Small intestine (tissue), 7 donors: ENCODE results near the gene ABL2. TPM values are rescaled to one million over a fixed set of nuclear protein-coding genes. Genes with fewer than 3 reads are reported as not detected.

Experiments
- DNase-seq, 2 donors: peaks; one replicate each; pipeline versions ENCODE4 v3.0.0 to v3.0.0-alpha.2; 2013
- FAIRE-seq: peaks from 2 replicates; lab custom pipeline; 2012; peaks lifted over from hg19 to GRCh38; lab: Jason Lieb, UNC
- H3K27ac ChIP-seq, 3 donors: one replicate each; pipeline ENCODE4 v1.5.1; 2013; ENCODE audit warnings: low read length in 2 of 3, mild to moderate bottlenecking in 2 of 3, control low read depth in 1 of 3, inconsistent platforms in 1 of 3, low read depth in 1 of 3, moderate library complexity in 1 of 3
- H3K27me3 ChIP-seq, 3 donors: one replicate each; pipeline ENCODE4 v1.6.1; 2013; ENCODE audit warnings: low read length in 3 of 3, inconsistent platforms in 1 of 3; ENCODE audit not compliant: control insufficient read depth in 3 of 3, insufficient read depth in 3 of 3
- H3K36me3 ChIP-seq, 3 donors: one replicate each; pipeline ENCODE4 v1.6.1; 2013; ENCODE audit warnings: low read length in 3 of 3, inconsistent platforms in 1 of 3, low read depth in 1 of 3, mild to moderate bottlenecking in 1 of 3, moderate library complexity in 1 of 3; ENCODE audit not compliant: control insufficient read depth in 3 of 3, insufficient read depth in 2 of 3
- H3K4me1 ChIP-seq, 3 donors: one replicate each; pipeline ENCODE4 v1.6.1; 2013; ENCODE audit warnings: low read length in 2 of 3, inconsistent platforms in 1 of 3, low read depth in 1 of 3, mild to moderate bottlenecking in 1 of 3, moderate library complexity in 1 of 3; ENCODE audit not compliant: control insufficient read depth in 3 of 3, insufficient read depth in 2 of 3
- H3K4me3 ChIP-seq, 3 donors: one replicate each; pipeline ENCODE4 v1.5.1; 2013; ENCODE audit warnings: low read length in 3 of 3, control low read depth in 1 of 3, inconsistent platforms in 1 of 3, low read depth in 1 of 3, mild to moderate bottlenecking in 1 of 3, moderate library complexity in 1 of 3
- H3K9me3 ChIP-seq, 2 donors: one replicate each; pipeline ENCODE4 v1.6.1; 2013; ENCODE audit warnings: low read depth in 1 of 2, low read length in 1 of 2; ENCODE audit not compliant: control insufficient read depth in 2 of 2, insufficient read depth in 1 of 2
- WGBS, 3 donors: extraction: QIAGEN DNeasy Blood & Tissue Kit; methylation state at CpG; one replicate each; pipeline ENCODE4 v1.1.7; 2013; 5-methylcytosine and 5-hydroxymethylcytosine counted together
- polyA plus RNA-seq, 4 donors: library from polyadenylated mRNA; stranded (reverse) in 3 of 4; unstranded in 1 of 4; fragments of 200-250 nt in 3 of 4; fragments of 120-200 nt in 1 of 4; gene quantifications; one replicate each; pipeline versions ENCODE4 v1.2.1 to v1.2.3, GENCODE V29; 2013
- donor health status: healthy with polysubstance abuse.
- donor health status: control.
- donor health status: control.
- donor health status: Bipolar disorder and iron deficiency.
- donor health status: healthy.

Gene ABL2
- polyA plus RNA-seq, 4 donors: 1.6 to 8.1 (median 3.0) TPM

GRCh38 chr1:179090923-179091322, 138.6 kb downstream of the ABL2 start:
- Histone ChIP-seq H3K36me3 (peaks cover 12 to 83% (median 21%) of the 10 kb centered on the region in 3 donors), H3K4me1 (no peaks in the 10 kb centered on the region), H3K9me3 (no peaks in the 10 kb centered on the region), H3K27ac (no peak overlapping the region), H3K27me3 (no peaks in the 10 kb centered on the region), H3K4me3 (no peak overlapping the region)
- DNase-seq: no peak
- no peak for FAIRE-seq
- 88 to 95% (median 89%) methylated on average over 4 of the region's 4 CpGs for WGBS, 3 donors

- whole genome bisulfite sequencing, 3 donors: 85 to 88% (median 85%) methylated on average over 8 of the region's 8 CpGs
- Histone ChIP-seq H3K36me3 (peaks cover 8 to 83% (median 21%) of the 10 kb centered on the region in 3 donors), H3K4me1 (no peaks in the 10 kb centered on the region), H3K27ac (no peak overlapping the region), H3K27me3 (no peaks in the 10 kb centered on the region), H3K9me3 (no peaks in the 10 kb centered on the region), H3K4me3 (no peak overlapping the region)
- no peak for DNase-seq
- FAIRE-seq: no peak
Observed at GRCh38 chr1:179090522-179090921, 139.0 kb downstream of the ABL2 start.

- FAIRE-seq: no peak
- DNase-seq: no peak
- no peaks in the 10 kb centered on the region for H3K27me3 ChIP-seq
Observed at GRCh38 chr1:179089827-179090482, 139.5 kb downstream of the ABL2 start.

GRCh38 chr1:179087665-179088064, 141.8 kb downstream of the ABL2 start:
- WGBS, 3 donors: 75 to 89% (median 84%) methylated on average over 11 of the region's 11 CpGs
- FAIRE-seq: no peak
- H3K36me3 ChIP-seq: peaks cover 0 to 69% (median 5%) of the 10 kb centered on the region in 3 donors
- H3K9me3 ChIP-seq: no peaks in the 10 kb centered on the region
- H3K27ac ChIP-seq: no peak overlapping the region
- no peaks in the 10 kb centered on the region for H3K27me3 ChIP-seq
- H3K4me1 ChIP-seq: peaks cover 0 to 12% (median 2%) of the 10 kb centered on the region in 3 donors
- H3K4me3 ChIP-seq: no peak overlapping the region
- peak in 1 of 2 donors; percentile 12 for DNase-seq

More at GRCh38 chr1:179089827-179090482, 139.5 kb downstream of the ABL2 start:
- Histone ChIP-seq H3K4me3 (no peak overlapping the region), H3K36me3 (peaks cover 8 to 82% (median 18%) of the 10 kb centered on the region in 3 donors), H3K9me3 (no peaks in the 10 kb centered on the region), H3K4me1 (no peaks in the 10 kb centered on the region), H3K27ac (no peak overlapping the region)
- 81% methylated on average over 14 to 16 of the region's 16 CpGs for WGBS, 3 donors

GRCh38 chr1:179083533-179083932, 145.9 kb downstream of the ABL2 start:
- no peak for FAIRE-seq
- Histone ChIP-seq H3K4me1 (peaks cover 0 to 12% (median 2%) of the 10 kb centered on the region in 3 donors), H3K9me3 (no peaks in the 10 kb centered on the region), H3K36me3 (peaks cover 0 to 33% (median 1%) of the 10 kb centered on the region in 3 donors), H3K27me3 (no peaks in the 10 kb centered on the region), H3K27ac (peak overlapping the region in 2 of 3 donors; percentile 41 to 77), H3K4me3 (no peak overlapping the region)
- WGBS, 3 donors: 29 to 77% (median 33%) methylated on average over 6 to 8 of the region's 8 CpGs
- peak; percentile 27 to 87 for DNase-seq

GRCh38 chr1:179082999-179083335, 146.5 kb downstream of the ABL2 start:
- Histone ChIP-seq H3K4me1 (peaks cover 0 to 12% (median 2%) of the 10 kb centered on the region in 3 donors), H3K27ac (peak overlapping the region in 2 of 3 donors; percentile 92 to 94), H3K27me3 (no peaks in the 10 kb centered on the region), H3K36me3 (peaks cover 0 to 31% (median 0%) of the 10 kb centered on the region in 3 donors), H3K4me3 (peak overlapping the region; percentile 69 to 94 (median 92)), H3K9me3 (no peaks in the 10 kb centered on the region)
- WGBS, 3 donors: 2 to 6% (median 5%) methylated on average over 3 of the region's 3 CpGs
- FAIRE-seq (no peak), DNase-seq (no peak)

DNA sequence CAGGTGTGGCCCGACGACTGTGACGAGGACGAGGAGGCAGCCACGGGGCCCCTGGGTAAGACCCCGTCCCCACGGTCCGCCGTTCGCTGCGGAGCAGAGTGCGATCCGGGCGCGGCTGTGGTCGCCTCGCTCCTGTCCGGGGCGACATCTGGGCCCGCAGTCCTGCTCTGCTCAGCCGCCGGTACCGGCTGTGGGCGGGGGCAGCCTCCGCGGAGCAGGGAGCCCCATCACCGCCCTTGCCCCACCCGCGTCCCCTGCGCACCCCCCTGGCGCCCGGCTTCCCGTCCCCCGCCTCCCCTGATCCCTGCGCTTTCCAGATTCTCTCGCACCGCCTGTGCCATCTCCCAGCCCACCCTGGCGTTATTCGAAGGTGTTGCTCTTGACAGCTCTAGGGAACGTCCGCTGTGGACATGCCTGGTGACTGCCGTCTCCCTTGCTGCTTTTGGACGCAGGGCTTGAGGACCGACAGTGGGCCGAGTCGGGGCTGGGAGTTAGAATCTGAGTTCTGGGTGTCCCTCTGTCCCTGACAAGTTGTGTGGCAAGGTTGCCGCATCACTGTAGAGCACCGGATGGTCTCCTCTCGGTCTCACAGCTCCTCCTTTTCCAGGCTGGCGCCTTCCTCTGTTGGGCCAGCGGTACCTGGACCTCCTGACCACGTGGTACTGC, 147.0 kb downstream of the ABL2 start:
- no peak for FAIRE-seq
- H3K4me1 ChIP-seq: peaks cover 0 to 12% (median 2%) of the 10 kb centered on the region in 3 donors

DNA sequence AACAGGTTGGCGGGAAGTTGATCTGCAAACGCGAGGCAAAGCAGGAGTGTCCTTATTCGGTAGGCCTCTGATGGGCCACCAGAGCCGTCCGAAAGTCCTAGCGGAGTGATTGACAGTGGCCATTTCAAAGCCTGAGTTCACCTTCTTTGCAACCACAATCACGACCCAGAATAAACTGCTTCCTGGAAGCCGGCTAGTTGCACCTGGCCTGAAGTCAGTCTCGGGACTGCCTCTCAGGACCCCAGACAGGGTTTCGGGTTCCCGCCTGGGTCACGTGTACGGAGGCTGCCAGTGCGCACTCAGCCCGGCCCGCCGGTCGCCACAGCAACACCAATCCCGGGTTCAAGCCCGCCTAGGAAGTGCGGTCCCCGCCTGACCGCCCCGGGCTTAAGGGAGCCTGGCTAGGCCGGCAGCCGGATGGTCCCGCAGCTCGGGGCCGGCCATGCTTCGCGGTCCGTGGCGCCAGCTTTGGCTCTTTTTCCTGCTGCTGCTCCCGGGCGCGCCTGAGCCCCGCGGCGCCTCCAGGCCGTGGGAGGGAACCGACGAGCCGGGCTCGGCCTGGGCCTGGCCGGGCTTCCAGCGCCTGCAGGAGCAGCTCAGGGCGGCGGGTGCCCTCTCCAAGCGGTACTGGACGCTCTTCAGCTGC, 147.7 kb downstream of the ABL2 start, which contains the start of gene TOR3A:
TSS of gene TOR3A (plus strand) at position 384 of the 646 bp plus-strand sequence. CDS start at position 443, 59 bp downstream.
- DNase-seq (peak; percentile 91 to 93), FAIRE-seq (no peak)
- WGBS, 3 donors: 0 to 1% (median 0%) methylated on average over 36 to 51 of the region's 51 CpGs
- Histone ChIP-seq H3K36me3 (peaks cover 0 to 24% (median 0%) of the 10 kb centered on the region in 3 donors), H3K4me3 (peak within 1 kb of the TSS; percentile 69 to 94 (median 92)), H3K27ac (peak within 1 kb of the TSS; percentile 75 to 94 (median 92)), H3K27me3 (no peaks in the 10 kb centered on the region), H3K9me3 (no peaks in the 10 kb centered on the region), H3K4me1 (peaks cover 0 to 12% (median 2%) of the 10 kb centered on the region in 3 donors)

More for the DNA sequence above, 147.0 kb downstream of the ABL2 start:
- DNase-seq: peak; percentile 32 to 63
- peak overlapping the region; percentile 75 to 94 (median 92) for H3K27ac ChIP-seq
- H3K27me3 ChIP-seq: no peaks in the 10 kb centered on the region
- no peaks in the 10 kb centered on the region for H3K9me3 ChIP-seq
- WGBS, 3 donors: 0 to 1% (median 1%) methylated on average over 33 to 52 of the region's 52 CpGs
- peaks cover 0 to 26% (median 0%) of the 10 kb centered on the region in 3 donors for H3K36me3 ChIP-seq
- peak overlapping the region; percentile 69 to 94 (median 92) for H3K4me3 ChIP-seq
